Stimulated activated naive CD8-positive, alpha-beta T cell treated with anti-CD3 and anti-CD28 coated beads, Interleukin-15, Interleukin-2, amounts not matched to agents 100 ng/mL and 50 ng/mL, for 24 hours (primary cell): Measurements from ENCODE around the gene LMLN.
"Not testable (repeated sequence)": the region's sequence is repeated elsewhere in the genome, so short reads cannot be mapped to it uniquely, and the experiment has no call there.

Source experiments
- H3K27ac Mint-ChIP-seq: one replicate; pipeline ENCODE4 v1.8.0; 2021; ENCODE audit warnings: mild to moderate bottlenecking, mixed read lengths
- H3K27me3 Mint-ChIP-seq: one replicate; pipeline ENCODE4 v1.8.0; 2021; ENCODE audit warnings: mixed read lengths
- H3K36me3 Mint-ChIP-seq: one replicate; pipeline ENCODE4 v1.8.0; 2021; ENCODE audit warnings: low read depth, mixed read lengths
- H3K4me1 Mint-ChIP-seq: one replicate; pipeline ENCODE4 v1.8.0; 2021; ENCODE audit warnings: low read depth, mixed read lengths
- H3K4me3 Mint-ChIP-seq: one replicate; pipeline ENCODE4 v1.8.0; 2021; ENCODE audit warnings: mild to moderate bottlenecking, mixed read lengths
- H3K9me3 Mint-ChIP-seq: one replicate; pipeline ENCODE4 v1.8.0; 2021; ENCODE audit warnings: mixed read lengths

Gene LMLN

DNA sequence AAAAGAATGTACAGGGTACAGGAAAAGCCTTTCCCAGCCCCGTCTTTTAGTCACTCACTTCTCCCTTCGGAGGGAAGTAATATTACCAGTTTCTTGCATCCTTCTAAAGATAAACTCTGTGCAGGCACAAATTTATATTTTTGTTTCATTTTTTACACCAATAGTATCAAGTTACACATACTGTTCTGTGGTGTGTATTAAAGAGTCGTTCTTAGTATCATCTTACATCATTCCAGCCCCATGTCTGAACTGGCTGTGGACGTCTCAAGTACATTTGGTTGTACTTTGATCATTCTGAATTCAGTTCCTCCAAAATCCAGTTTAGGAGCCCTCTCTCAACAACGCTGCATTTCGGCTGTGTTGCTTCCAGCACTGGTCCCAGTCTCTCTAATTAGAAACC is 68.7 kb downstream of the LMLN start:
- no peak overlapping the region for H3K4me3 Mint-ChIP-seq
- no peak overlapping the region for H3K27ac Mint-ChIP-seq
- H3K9me3 Mint-ChIP-seq = no peaks in the 10 kb centered on the region
- no peaks in the 10 kb centered on the region for H3K4me1 Mint-ChIP-seq
- H3K36me3 Mint-ChIP-seq = peaks cover 5% of the 10 kb centered on the region
- H3K27me3 Mint-ChIP-seq = no peaks in the 10 kb centered on the region

GRCh38 chr3:198030125-198030524 is 70.1 kb downstream of the LMLN start:
- Mint-ChIP-seq H3K27ac (no peak overlapping the region), H3K4me1 (no peaks in the 10 kb centered on the region), H3K4me3 (no peak overlapping the region), H3K9me3 (no peaks in the 10 kb centered on the region), H3K27me3 (no peaks in the 10 kb centered on the region), H3K36me3 (peaks cover 5% of the 10 kb centered on the region)

- Mint-ChIP-seq H3K4me3 (no peak overlapping the region), H3K36me3 (peaks cover 5% of the 10 kb centered on the region), H3K4me1 (no peaks in the 10 kb centered on the region), H3K27ac (no peak overlapping the region), H3K27me3 (no peaks in the 10 kb centered on the region), H3K9me3 (no peaks in the 10 kb centered on the region)
Observed at GRCh38 chr3:198030726-198031125, 70.7 kb downstream of the LMLN start.

DNA sequence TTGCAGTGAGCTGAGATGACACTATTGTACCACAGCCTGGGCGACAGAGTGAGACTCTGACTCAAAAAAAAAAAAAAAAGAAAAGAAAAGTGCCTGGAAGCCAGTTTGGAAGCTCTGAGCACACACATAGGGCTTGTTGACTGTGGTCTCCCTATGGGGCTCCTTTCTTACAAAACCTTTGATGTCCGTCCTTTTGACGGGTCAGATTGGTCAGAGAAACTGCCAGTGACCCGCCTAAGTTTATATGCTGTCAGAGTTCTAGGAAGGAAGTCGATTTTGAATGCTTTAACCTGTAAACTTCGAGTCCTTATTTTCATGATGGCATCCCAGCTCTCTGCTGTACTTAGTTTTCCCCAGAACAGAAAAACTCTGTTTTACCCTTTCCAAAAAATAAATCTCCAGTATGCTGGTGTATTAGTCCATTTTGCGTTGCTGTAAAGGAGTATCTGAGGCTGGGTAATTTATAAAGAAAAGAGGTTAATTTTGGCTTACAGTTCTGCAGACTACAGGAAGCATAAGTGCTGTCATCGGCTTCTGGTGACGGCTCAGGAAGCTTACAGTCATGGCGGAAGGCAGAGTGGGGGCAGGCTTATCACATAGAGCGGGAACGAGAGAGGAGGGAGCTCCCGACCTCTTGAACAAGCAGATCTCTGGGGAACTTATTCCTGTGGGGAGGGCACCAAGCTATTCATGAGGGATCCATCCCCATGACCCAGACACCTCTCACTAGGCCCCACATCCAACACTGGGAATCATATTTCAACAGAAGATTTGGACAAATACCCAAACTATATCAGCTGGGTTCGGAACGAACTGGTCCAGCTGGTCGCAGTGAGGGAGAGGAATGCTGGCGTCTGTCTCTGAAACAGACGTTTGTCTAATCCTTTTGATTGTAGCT is 72.3 kb downstream of the LMLN start:
- H3K9me3 Mint-ChIP-seq = no peaks in the 10 kb centered on the region
- H3K36me3 Mint-ChIP-seq = no peaks in the 10 kb centered on the region
- no peak overlapping the region for H3K4me3 Mint-ChIP-seq
- no peaks in the 10 kb centered on the region for H3K27me3 Mint-ChIP-seq
- no peak overlapping the region for H3K27ac Mint-ChIP-seq
- H3K4me1 Mint-ChIP-seq = no peaks in the 10 kb centered on the region

- H3K9me3 Mint-ChIP-seq = no peaks in the 10 kb centered on the region
- no peak overlapping the region for H3K4me3 Mint-ChIP-seq
- H3K27me3 Mint-ChIP-seq = no peaks in the 10 kb centered on the region
- H3K4me1 Mint-ChIP-seq = no peaks in the 10 kb centered on the region
- H3K36me3 Mint-ChIP-seq = peaks cover 9% of the 10 kb centered on the region
- no peak overlapping the region for H3K27ac Mint-ChIP-seq
Observed at GRCh38 chr3:198043119-198043518, 83.1 kb downstream of the LMLN start.

DNA sequence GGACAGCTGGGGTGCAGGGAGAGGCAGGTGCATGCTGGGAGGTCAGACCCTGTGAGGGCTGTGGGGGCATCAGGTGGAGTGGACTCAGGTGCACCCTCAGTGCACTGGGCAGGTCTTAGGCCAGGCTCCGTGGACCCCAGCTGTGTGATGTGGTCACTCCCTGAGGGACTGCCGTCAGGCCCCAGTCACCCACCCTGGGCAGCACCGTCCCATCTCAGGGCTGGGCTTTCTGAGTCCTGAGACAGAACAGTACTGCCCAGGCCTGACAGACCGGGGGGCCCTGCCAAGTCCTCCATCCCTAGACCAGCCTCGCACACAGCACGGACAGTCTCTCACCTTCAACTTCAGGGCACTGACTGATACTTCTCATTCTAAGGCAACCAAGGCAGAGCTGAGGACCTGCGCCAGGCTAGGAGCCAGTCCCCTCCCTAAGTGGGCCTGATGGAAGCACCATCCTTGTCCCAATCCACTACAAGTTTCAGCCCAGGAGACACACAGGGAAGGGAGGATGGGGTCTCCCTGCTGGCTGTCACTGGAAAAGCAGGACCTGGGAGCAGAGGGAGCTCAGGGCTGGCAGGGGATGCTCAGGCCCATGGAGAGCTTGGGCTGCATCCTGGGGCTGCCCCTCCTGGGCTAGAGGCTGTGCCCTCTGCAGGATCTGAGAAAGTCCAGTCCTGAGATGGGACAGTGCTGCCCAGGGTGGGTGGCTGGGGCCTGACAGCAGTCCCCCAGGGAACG is 86.3 kb downstream of the LMLN start:
- no peaks in the 10 kb centered on the region for H3K27me3 Mint-ChIP-seq
- no peaks in the 10 kb centered on the region for H3K36me3 Mint-ChIP-seq
- no peak overlapping the region for H3K27ac Mint-ChIP-seq

GRCh38 chr3:198048445-198048844 is 88.4 kb downstream of the LMLN start:
- no peaks in the 10 kb centered on the region for H3K27me3 Mint-ChIP-seq
- H3K4me1 Mint-ChIP-seq = no peaks in the 10 kb centered on the region
- H3K4me3 Mint-ChIP-seq = no peak overlapping the region
- no peaks in the 10 kb centered on the region for H3K9me3 Mint-ChIP-seq
- no peak overlapping the region for H3K27ac Mint-ChIP-seq
- no peaks in the 10 kb centered on the region for H3K36me3 Mint-ChIP-seq

More for the DNA sequence above, 86.3 kb downstream of the LMLN start:
- no peak overlapping the region for H3K4me3 Mint-ChIP-seq
- no peaks in the 10 kb centered on the region for H3K9me3 Mint-ChIP-seq
- no peaks in the 10 kb centered on the region for H3K4me1 Mint-ChIP-seq

GRCh38 chr3:198051836-198052235 is 91.8 kb downstream of the LMLN start:
- Mint-ChIP-seq H3K27me3 (peaks cover 6% of the 10 kb centered on the region), H3K4me3 (no peak overlapping the region), H3K27ac (no peak overlapping the region), H3K9me3 (no peaks in the 10 kb centered on the region), H3K36me3 (no peaks in the 10 kb centered on the region), H3K4me1 (no peaks in the 10 kb centered on the region)

- H3K4me1 Mint-ChIP-seq, H3K9me3 Mint-ChIP-seq, H3K27ac Mint-ChIP-seq, H3K4me3 Mint-ChIP-seq, H3K36me3 Mint-ChIP-seq: not testable (repeated sequence)
- H3K27me3 Mint-ChIP-seq = peaks cover 14% of the 10 kb centered on the region
Observed at GRCh38 chr3:198053462-198053861, 93.4 kb downstream of the LMLN start.

- H3K9me3 Mint-ChIP-seq = no peaks in the 10 kb centered on the region
- peaks cover 25% of the 10 kb centered on the region for H3K27me3 Mint-ChIP-seq
- no peak overlapping the region for H3K27ac Mint-ChIP-seq
- H3K36me3 Mint-ChIP-seq = peaks cover 21% of the 10 kb centered on the region
- H3K4me3 Mint-ChIP-seq = no peak overlapping the region
- peaks cover 15% of the 10 kb centered on the region for H3K4me1 Mint-ChIP-seq
Observed at GRCh38 chr3:198061119-198062067, 101.4 kb downstream of the LMLN start.

- H3K4me3 Mint-ChIP-seq = no peak overlapping the region
- H3K9me3 Mint-ChIP-seq = no peaks in the 10 kb centered on the region
- peaks cover 19% of the 10 kb centered on the region for H3K4me1 Mint-ChIP-seq
- no peak overlapping the region for H3K27ac Mint-ChIP-seq
- H3K27me3 Mint-ChIP-seq = peaks cover 22% of the 10 kb centered on the region
- H3K36me3 Mint-ChIP-seq = peaks cover 21% of the 10 kb centered on the region
Observed at GRCh38 chr3:198062068-198062465, 102.0 kb downstream of the LMLN start.

GRCh38 chr3:198064420-198064819 is 104.4 kb downstream of the LMLN start:
- Mint-ChIP-seq H3K4me1 (peaks cover 22% of the 10 kb centered on the region), H3K36me3 (peaks cover 27% of the 10 kb centered on the region), H3K4me3 (no peak overlapping the region), H3K27me3 (peaks cover 12% of the 10 kb centered on the region), H3K27ac (no peak overlapping the region), H3K9me3 (no peaks in the 10 kb centered on the region)

- Mint-ChIP-seq H3K36me3 (peaks cover 24% of the 10 kb centered on the region), H3K9me3 (no peaks in the 10 kb centered on the region), H3K4me3 (no peak overlapping the region), H3K4me1 (peaks cover 24% of the 10 kb centered on the region), H3K27me3 (peaks cover 5% of the 10 kb centered on the region), H3K27ac (no peak overlapping the region)
Observed at GRCh38 chr3:198065897-198066296, 105.9 kb downstream of the LMLN start.

DNA sequence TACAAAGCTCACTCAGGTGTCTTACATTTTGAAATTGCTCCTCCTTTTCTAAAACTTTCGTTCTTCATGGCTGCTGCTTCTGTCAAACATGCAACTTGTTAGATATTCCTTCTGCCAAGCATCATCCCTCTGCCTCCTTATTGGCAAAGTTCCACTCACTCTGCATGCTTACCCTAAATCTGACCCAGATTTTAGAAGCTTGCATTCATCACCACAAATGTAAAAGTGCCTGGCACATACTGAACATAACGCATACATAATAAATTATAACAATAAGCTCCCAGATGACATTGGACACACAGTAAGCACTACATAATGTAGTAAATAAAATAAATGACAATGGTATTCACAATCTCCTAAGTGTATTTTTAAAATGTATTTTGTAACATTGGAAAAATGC is 107.4 kb downstream of the LMLN start:
- Mint-ChIP-seq H3K9me3 (no peaks in the 10 kb centered on the region), H3K4me1 (peaks cover 24% of the 10 kb centered on the region), H3K4me3 (no peak overlapping the region), H3K36me3 (peaks cover 12% of the 10 kb centered on the region), H3K27ac (no peak overlapping the region), H3K27me3 (no peaks in the 10 kb centered on the region)
